Measurements from ENCODE around the gene BCAS3. TPM values are rescaled to one million over a fixed set of nuclear protein-coding genes. Genes with fewer than 3 reads are reported as not detected.
A peak's percentile ranks its signal among the peaks of the same experiment; 100 is the strongest.

Gene BCAS3
- total RNA-seq, 2 donors from 2014 or later = 28.0 to 33.4 TPM

DNA sequence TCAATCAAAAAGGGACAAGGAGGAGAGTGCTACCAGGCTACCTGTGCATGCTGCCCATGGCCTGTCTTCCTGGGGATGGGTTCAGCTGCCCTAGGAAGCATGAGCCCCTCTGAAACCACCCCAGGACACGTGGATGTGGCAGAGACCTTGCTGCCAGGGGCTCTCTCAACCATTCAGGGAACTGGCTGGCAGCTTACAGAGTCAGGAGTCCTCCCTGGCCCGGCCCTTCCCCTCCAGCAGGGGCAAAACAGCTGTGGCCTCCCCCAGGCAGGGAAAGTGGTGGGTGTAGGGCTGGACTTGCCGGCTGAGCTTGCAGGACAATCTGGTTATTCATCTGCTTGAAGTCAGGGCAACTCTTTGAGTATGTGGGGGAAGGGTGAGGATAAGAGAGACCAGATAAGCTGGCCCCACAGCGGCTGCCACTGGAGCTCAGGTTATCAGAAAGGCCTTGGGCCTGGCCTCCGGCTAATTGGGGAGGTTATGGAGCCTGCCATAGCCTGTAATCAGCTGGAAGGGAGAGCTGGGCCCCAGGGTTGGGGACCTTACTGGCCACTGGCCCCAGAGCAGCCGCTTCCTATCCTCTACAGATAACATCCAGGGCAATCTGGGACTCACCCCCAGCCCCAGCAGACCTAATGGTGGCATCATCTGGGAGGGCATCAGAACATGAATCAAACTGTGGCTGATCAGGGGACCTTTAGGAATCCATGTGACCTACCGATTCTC, 716.4 kb downstream of the BCAS3 start:
- H3K36me3 Mint-ChIP-seq (ENCODE audit: insufficient read depth in 2 of 2) = peaks cover 0 to 4% of the 10 kb centered on the region in 2 donors
- H3K4me1 Mint-ChIP-seq (ENCODE audit: low read depth) = peaks cover 16% of the 10 kb centered on the region
- H3K27ac Mint-ChIP-seq = no peak overlapping the region
- ATAC-seq (replicated peaks in 1 of 2) (no peak), DNase-seq (no peak)
- no peak overlapping the region for H3K4me3 Mint-ChIP-seq
- no peaks in the 10 kb centered on the region for H3K9me3 Mint-ChIP-seq
- H3K27me3 Mint-ChIP-seq (ENCODE audit: low read depth) = peaks cover 34% of the 10 kb centered on the region

DNA sequence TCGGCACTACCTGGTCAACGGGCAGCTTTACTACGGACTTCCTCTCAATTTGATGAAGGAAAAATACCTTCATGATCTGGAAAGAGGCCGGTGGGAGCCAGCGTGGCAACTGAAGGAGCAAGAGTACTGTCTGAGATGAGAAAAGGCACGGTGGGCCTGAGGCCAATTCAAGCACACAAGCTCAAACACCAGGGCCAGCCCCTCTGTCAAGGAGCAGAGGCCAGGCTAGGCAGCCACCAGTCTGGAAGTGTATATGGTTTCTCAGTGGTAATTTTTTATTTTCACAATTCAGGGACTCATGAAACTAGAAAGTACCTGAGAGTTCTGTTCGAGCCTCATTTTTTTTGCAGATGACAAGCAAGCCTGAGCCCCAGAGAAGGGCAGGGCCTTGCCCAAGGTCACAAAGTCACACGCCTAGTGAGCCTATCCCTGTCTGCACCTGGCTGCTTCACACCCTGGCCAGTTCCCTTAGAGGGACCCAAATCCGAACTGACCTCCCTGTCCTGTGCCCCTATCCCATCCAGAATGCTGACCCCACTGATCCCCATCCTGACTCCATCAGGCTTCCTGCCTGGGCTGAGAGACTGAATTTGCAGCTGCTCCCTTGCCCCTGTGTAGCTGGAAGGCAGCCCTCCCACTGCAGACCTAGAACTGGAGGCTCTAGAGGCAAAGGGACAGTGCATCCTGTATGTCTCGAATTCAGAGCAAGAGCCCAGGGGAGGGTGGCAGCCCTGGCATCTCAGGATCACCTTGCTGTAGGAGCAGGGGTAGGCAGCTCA, 717.2 kb downstream of the BCAS3 start:
- peaks cover 0 to 4% of the 10 kb centered on the region in 2 donors for H3K36me3 Mint-ChIP-seq (ENCODE audit: insufficient read depth in 2 of 2)
- no peaks in the 10 kb centered on the region for H3K9me3 Mint-ChIP-seq
- ATAC-seq (replicated peaks in 1 of 2) (no peak), DNase-seq (no peak)
- peaks cover 12% of the 10 kb centered on the region for H3K4me1 Mint-ChIP-seq (ENCODE audit: low read depth)
- no peak overlapping the region for H3K27ac Mint-ChIP-seq
- H3K27me3 Mint-ChIP-seq (ENCODE audit: low read depth) = peaks cover 31% of the 10 kb centered on the region
- H3K4me3 Mint-ChIP-seq = no peak overlapping the region

GRCh38 chr17:61395409-61395982, 717.8 kb downstream of the BCAS3 start:
- Mint-ChIP-seq H3K9me3 (no peaks in the 10 kb centered on the region), H3K4me1 (ENCODE audit: low read depth) (peaks cover 12% of the 10 kb centered on the region), H3K27me3 (ENCODE audit: low read depth) (peaks cover 31% of the 10 kb centered on the region), H3K36me3 (ENCODE audit: insufficient read depth in 2 of 2) (peaks cover 0 to 4% of the 10 kb centered on the region in 2 donors), H3K4me3 (peak overlapping the region in 1 of 2 donors; percentile 22), H3K27ac (no peak overlapping the region)
- DNase-seq = no peak
- no peak for ATAC-seq (replicated peaks in 1 of 2)

GRCh38 chr17:61395983-61396585, 718.4 kb downstream of the BCAS3 start:
- ATAC-seq (replicated peaks in 1 of 2) (no peak), DNase-seq (no peak)
- no peak overlapping the region for H3K27ac Mint-ChIP-seq
- H3K4me1 Mint-ChIP-seq (ENCODE audit: low read depth) = peaks cover 16% of the 10 kb centered on the region
- H3K9me3 Mint-ChIP-seq = no peaks in the 10 kb centered on the region
- peaks cover 33% of the 10 kb centered on the region for H3K27me3 Mint-ChIP-seq (ENCODE audit: low read depth)
- peaks cover 0 to 6% of the 10 kb centered on the region in 2 donors for H3K36me3 Mint-ChIP-seq (ENCODE audit: insufficient read depth in 2 of 2)
- H3K4me3 Mint-ChIP-seq = no peak overlapping the region

GRCh38 chr17:61396586-61397085, 719.0 kb downstream of the BCAS3 start:
- Mint-ChIP-seq H3K9me3 (no peaks in the 10 kb centered on the region), H3K4me1 (ENCODE audit: low read depth) (peaks cover 21% of the 10 kb centered on the region), H3K36me3 (ENCODE audit: insufficient read depth in 2 of 2) (peaks cover 0 to 6% of the 10 kb centered on the region in 2 donors), H3K4me3 (no peak overlapping the region), H3K27ac (no peak overlapping the region), H3K27me3 (ENCODE audit: low read depth) (peaks cover 39% of the 10 kb centered on the region)
- ATAC-seq (replicated peaks in 1 of 2) = no peak
- no peak for DNase-seq

- peaks cover 22% of the 10 kb centered on the region for H3K4me1 Mint-ChIP-seq (ENCODE audit: low read depth)
- no peak for DNase-seq
- peaks cover 0 to 6% of the 10 kb centered on the region in 2 donors for H3K36me3 Mint-ChIP-seq (ENCODE audit: insufficient read depth in 2 of 2)
- H3K27me3 Mint-ChIP-seq (ENCODE audit: low read depth) = peaks cover 43% of the 10 kb centered on the region
- H3K4me3 Mint-ChIP-seq = peak overlapping the region; percentile 80 to 86
- peak overlapping the region; percentile 35 for H3K27ac Mint-ChIP-seq
- no peaks in the 10 kb centered on the region for H3K9me3 Mint-ChIP-seq
- no peak for ATAC-seq (replicated peaks in 1 of 2)
Observed at GRCh38 chr17:61397086-61397842, 719.6 kb downstream of the BCAS3 start.

GRCh38 chr17:61398721-61399130, 721.1 kb downstream of the BCAS3 start:
- ATAC-seq (replicated peaks in 1 of 2) = no peak
- Mint-ChIP-seq H3K27me3 (ENCODE audit: low read depth) (peaks cover 58% of the 10 kb centered on the region), H3K4me3 (peak overlapping the region; percentile 80 to 86)

GRCh38 chr17:61399131-61400065, 721.7 kb downstream of the BCAS3 start, which contains the start of gene TBX2:
TSS of gene TBX2 (plus strand) at chr17:61399843. CDS start at chr17:61400177, 334 bp downstream.
- Mint-ChIP-seq H3K4me3 (peak within 1 kb of the TSS; percentile 80 to 86), H3K9me3 (no peaks in the 10 kb centered on the region), H3K36me3 (ENCODE audit: insufficient read depth in 2 of 2) (peaks cover 0 to 6% of the 10 kb centered on the region in 2 donors), H3K27me3 (ENCODE audit: low read depth) (peaks cover 61% of the 10 kb centered on the region), H3K4me1 (ENCODE audit: low read depth) (peaks cover 41% of the 10 kb centered on the region), H3K27ac (peak within 1 kb of the TSS; percentile 81)
- DNase-seq (no peak), ATAC-seq (replicated peaks in 1 of 2) (no peak)

More at GRCh38 chr17:61398721-61399130, 721.1 kb downstream of the BCAS3 start:
- Mint-ChIP-seq H3K9me3 (no peaks in the 10 kb centered on the region), H3K27ac (peak overlapping the region; percentile 81), H3K4me1 (ENCODE audit: low read depth) (peaks cover 37% of the 10 kb centered on the region), H3K36me3 (ENCODE audit: insufficient read depth in 2 of 2) (peaks cover 0 to 6% of the 10 kb centered on the region in 2 donors)
- DNase-seq = no peak

DNA sequence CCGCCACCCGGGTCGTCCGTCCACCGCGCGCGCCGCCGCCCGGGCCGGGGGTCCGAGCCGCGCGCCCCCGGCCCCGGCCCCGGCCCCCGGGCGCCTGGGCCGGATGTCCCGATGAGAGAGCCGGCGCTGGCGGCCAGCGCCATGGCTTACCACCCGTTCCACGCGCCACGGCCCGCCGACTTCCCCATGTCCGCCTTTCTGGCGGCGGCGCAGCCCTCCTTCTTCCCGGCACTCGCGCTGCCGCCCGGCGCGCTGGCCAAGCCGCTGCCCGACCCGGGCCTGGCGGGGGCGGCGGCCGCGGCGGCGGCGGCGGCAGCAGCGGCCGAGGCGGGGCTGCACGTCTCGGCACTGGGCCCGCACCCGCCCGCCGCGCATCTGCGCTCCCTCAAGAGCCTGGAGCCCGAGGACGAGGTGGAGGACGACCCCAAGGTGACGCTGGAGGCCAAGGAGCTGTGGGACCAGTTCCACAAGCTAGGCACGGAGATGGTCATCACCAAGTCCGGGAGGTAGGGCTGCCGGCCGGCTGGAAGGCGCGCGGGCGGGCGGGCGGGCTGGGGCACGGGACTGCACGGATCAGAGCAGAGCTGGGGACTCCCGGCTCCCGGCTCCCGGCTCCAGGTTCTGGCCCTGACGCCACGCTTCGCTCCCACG, 722.5 kb downstream of the BCAS3 start:
- Mint-ChIP-seq H3K4me3 (peak overlapping the region; percentile 76 to 86), H3K36me3 (ENCODE audit: insufficient read depth in 2 of 2) (peaks cover 0 to 6% of the 10 kb centered on the region in 2 donors), H3K9me3 (no peaks in the 10 kb centered on the region), H3K4me1 (ENCODE audit: low read depth) (peaks cover 41% of the 10 kb centered on the region), H3K27ac (no peak overlapping the region), H3K27me3 (ENCODE audit: low read depth) (peaks cover 55% of the 10 kb centered on the region)
- DNase-seq (no peak), ATAC-seq (replicated peaks in 1 of 2) (peak; percentile 5 to 14)

DNA sequence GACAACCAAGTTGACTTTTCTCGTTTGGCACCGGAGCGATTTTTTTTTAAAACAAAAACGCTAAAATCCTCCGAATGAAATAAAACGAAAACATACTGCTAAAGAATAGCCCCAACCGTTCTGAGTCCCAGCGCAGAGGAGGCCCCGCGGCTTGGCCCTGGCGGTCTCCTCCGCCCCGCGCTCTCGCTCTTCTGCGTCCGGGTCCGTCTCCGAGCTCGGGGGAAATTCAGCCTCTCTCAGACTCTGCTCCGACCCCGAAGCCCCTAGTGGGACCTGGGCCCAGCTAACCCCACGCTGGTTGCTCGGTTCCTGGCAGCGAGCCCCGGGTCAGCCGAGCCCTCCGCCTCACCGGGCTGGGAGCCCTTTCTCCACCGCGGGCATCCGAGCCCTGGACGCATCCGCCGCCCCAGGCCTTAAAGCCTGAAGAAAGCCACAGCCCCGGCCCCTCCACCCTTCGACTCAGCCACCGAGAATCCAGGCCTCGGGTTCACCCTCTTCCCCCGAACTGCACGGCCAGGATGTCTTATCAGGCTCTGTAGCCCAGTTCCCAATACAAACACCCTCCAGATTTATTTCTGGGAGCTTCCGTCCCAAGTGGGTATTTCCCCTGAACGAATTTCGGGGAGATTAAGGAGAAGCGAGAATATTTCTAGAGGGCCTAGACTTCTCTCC, 723.2 kb downstream of the BCAS3 start:
- Mint-ChIP-seq H3K27ac (peak overlapping the region; percentile 54), H3K4me3 (peak overlapping the region; percentile 76 to 86), H3K4me1 (ENCODE audit: low read depth) (peaks cover 41% of the 10 kb centered on the region), H3K27me3 (ENCODE audit: low read depth) (peaks cover 49% of the 10 kb centered on the region), H3K9me3 (no peaks in the 10 kb centered on the region), H3K36me3 (ENCODE audit: insufficient read depth in 2 of 2) (peaks cover 0 to 6% of the 10 kb centered on the region in 2 donors)
- ATAC-seq (replicated peaks in 1 of 2) (peak in 1 of 2 donors; percentile 14), DNase-seq (no peak)

All from activated T-cell treated with anti-CD3 and anti-CD28 coated beads, Interleukin-2, amount 50 U/mL, for 72 hours (primary cell).